Nucleus accumbens (tissue), 56 donors: Measurements from ENCODE around the gene CNTN5.

Experiments used
- DNase-seq, 56 donors: peaks; one replicate each; lab custom pipeline; 2025; lab: John Stamatoyannopoulos, UW

CNTN5 gene

GRCh38 chr11:100008417-100008816 is 987.7 kb downstream of the CNTN5 start:
- no peak for DNase-seq

- no peak for DNase-seq
Measured at GRCh38 chr11:100009728-100010127, 989.0 kb downstream of the CNTN5 start.

GRCh38 chr11:100010393-100010792 is 989.6 kb downstream of the CNTN5 start:
- DNase-seq = no peak

GRCh38 chr11:100011697-100012096 is 990.9 kb downstream of the CNTN5 start:
- DNase-seq = no peak

GRCh38 chr11:100013011-100013410 is 992.3 kb downstream of the CNTN5 start:
- no peak for DNase-seq

- no peak for DNase-seq
Measured at GRCh38 chr11:100031973-100032372, 1011.2 kb downstream of the CNTN5 start.

GRCh38 chr11:100061006-100061405 is 1040.3 kb downstream of the CNTN5 start:
- DNase-seq = no peak

GRCh38 chr11:100066399-100066798 is 1045.7 kb downstream of the CNTN5 start:
- no peak for DNase-seq

GRCh38 chr11:100068116-100068515 is 1047.4 kb downstream of the CNTN5 start:
- DNase-seq = no peak

- no peak for DNase-seq
Measured at GRCh38 chr11:100072131-100072530, 1051.4 kb downstream of the CNTN5 start.

- no peak for DNase-seq
Measured at GRCh38 chr11:100080381-100080780, 1059.6 kb downstream of the CNTN5 start.

- DNase-seq = no peak
Measured at GRCh38 chr11:100080821-100081220, 1060.1 kb downstream of the CNTN5 start.

- DNase-seq = no peak
Measured at GRCh38 chr11:100093698-100094097, 1072.9 kb downstream of the CNTN5 start.

- no peak for DNase-seq
Measured at GRCh38 chr11:100094121-100094865, 1073.5 kb downstream of the CNTN5 start.

GRCh38 chr11:100095809-100096208 is 1075.1 kb downstream of the CNTN5 start:
- DNase-seq = no peak

GRCh38 chr11:100098560-100098959 is 1077.8 kb downstream of the CNTN5 start:
- no peak for DNase-seq

- no peak for DNase-seq
Measured at GRCh38 chr11:100105255-100105981, 1084.7 kb downstream of the CNTN5 start.

- DNase-seq = no peak
Measured at GRCh38 chr11:100105982-100106358, 1085.2 kb downstream of the CNTN5 start.

GRCh38 chr11:100119176-100119575 is 1098.4 kb downstream of the CNTN5 start:
- no peak for DNase-seq

- no peak for DNase-seq
Measured at GRCh38 chr11:100133114-100133513, 1112.4 kb downstream of the CNTN5 start.

- DNase-seq = no peak
Measured at GRCh38 chr11:100141201-100141600, 1120.5 kb downstream of the CNTN5 start.

- no peak for DNase-seq
Measured at GRCh38 chr11:100151944-100152343, 1131.2 kb downstream of the CNTN5 start.
